ENCODE measurements around the gene TRIM46. TPM values are rescaled to one million over a fixed set of nuclear protein-coding genes. Genes with fewer than 3 reads are reported as not detected.
"Not testable (repeated sequence)": the region's sequence is repeated elsewhere in the genome, so short reads cannot be mapped to it uniquely, and the experiment has no call there.

Gene TRIM46
- polyA plus RNA-seq, 1 experiment, result 2.9 TPM

DNA sequence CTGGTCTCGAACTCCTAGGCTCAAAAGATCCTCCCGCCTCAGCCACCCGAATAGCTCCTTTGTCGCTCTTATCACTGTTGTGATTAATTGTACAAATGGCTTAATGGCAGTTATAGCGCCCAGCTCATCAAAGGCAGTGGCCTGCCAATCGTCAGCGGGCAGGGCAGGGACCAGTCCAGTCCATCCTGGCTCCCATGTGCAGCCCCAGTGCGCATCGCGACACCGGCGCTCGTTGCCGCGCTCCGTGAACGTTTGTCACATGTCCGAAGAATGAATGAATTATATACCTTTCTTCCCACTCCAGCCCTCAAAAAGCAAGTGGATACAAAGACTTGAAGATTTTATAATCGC is 53.2 kb downstream of the TRIM46 start:
- CTCF ChIA-PET, result interaction anchor here (0.5 to 3.4 kb wide), 9 partner anchors 15 to 422 kb away, joined by 3 to 13 read pairs (median 5); partner anchors contain the start of genes KRTCAP2, MTX1 and THBS3
- Histone ChIP-seq H3K27ac (ENCODE audit: low read depth, low read length) (peak overlapping the region; percentile 96), H3K9me3 (ENCODE audit: control insufficient read depth, insufficient read depth, low read length) (no peaks in the 10 kb centered on the region), H3K4me3 (ENCODE audit: low read depth, low read length) (peak overlapping the region; percentile 71), H3K27me3 (ENCODE audit: control insufficient read depth, insufficient read depth, low read length) (no peaks in the 10 kb centered on the region)
- DNase-seq (ENCODE audit: low read depth, low spot score), result no peak
- TF ChIP-seq, protein P1, sequence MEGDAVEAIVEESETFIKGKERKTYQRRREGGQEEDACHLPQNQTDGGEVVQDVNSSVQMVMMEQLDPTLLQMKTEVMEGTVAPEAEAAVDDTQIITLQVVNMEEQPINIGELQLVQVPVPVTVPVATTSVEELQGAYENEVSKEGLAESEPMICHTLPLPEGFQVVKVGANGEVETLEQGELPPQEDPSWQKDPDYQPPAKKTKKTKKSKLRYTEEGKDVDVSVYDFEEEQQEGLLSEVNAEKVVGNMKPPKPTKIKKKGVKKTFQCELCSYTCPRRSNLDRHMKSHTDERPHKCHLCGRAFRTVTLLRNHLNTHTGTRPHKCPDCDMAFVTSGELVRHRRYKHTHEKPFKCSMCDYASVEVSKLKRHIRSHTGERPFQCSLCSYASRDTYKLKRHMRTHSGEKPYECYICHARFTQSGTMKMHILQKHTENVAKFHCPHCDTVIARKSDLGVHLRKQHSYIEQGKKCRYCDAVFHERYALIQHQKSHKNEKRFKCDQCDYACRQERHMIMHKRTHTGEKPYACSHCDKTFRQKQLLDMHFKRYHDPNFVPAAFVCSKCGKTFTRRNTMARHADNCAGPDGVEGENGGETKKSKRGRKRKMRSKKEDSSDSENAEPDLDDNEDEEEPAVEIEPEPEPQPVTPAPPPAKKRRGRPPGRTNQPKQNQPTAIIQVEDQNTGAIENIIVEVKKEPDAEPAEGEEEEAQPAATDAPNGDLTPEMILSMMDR (IDR thresholded peaks at IDR 0.05; ENCODE audit: low read depth, low read length), result no peak
- POLR2A ChIA-PET, result interaction anchor here (1.0 to 1.8 kb wide), 3 partner anchors 17 to 28 kb away, joined by 3 to 9 read pairs (median 4); partner anchors contain the start of genes ENTREP3 and THBS3

DNA sequence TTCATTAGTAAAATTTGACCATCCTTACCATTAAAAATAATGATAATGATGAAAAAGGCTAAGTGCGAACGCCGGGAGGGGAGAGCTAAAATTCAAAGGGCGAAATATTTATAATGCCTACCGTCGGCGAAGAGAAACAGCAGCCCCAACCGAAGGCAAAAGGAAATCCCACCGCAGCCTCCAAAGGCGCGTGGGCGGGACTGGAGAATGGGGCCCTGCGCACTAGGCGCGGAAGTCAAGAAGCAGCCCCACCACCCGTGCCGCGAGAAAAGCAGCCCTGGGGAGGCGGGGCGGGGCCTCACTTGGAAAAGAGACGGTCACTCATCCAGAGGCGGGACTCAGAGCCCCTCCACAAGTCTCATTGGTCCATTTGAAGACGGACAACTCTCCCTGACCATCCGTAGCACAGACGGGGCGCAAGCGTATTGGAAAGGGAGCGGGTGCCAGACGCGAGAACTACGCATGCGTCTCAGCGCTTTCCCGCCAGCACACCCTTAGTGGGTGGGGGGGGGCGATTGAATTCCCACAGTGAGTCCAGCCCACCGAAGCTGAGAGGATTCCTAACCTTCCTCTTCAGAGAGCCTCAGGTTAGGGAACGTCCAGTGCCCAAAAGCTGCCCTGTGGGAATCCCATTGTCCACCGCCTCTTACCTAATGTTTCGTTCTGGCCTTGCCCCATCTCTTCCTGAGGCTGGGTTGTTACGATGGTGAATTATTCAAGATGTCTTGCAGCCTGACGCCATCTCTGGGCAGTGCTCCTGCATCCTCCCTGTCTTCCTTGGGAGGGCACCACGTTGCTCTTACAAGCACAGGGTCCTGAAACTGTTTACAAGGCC is 53.8 kb downstream of the TRIM46 start:
- peak; percentile 98 for DNase-seq (ENCODE audit: low read depth, low spot score)
- H3K27me3 ChIP-seq (ENCODE audit: control insufficient read depth, insufficient read depth, low read length), result no peaks in the 10 kb centered on the region
- ChIA-PET CTCF (interaction anchor here (0.7 to 3.4 kb wide), 11 partner anchors 14 to 55 kb away, joined by 3 to 13 read pairs (median 5); partner anchors contain the start of genes KRTCAP2, MTX1 and THBS3), POLR2A (interaction anchor here (1.0 to 1.8 kb wide), 3 partner anchors 18 to 28 kb away, joined by 3 to 9 read pairs (median 4); partner anchors contain the start of genes ENTREP3 and THBS3)
- H3K4me3 ChIP-seq (ENCODE audit: low read depth, low read length), result peak overlapping the region; percentile 71
- H3K9me3 ChIP-seq (ENCODE audit: control insufficient read depth, insufficient read depth, low read length), result no peaks in the 10 kb centered on the region
- TF ChIP-seq, protein P1 (IDR thresholded peaks at IDR 0.05; ENCODE audit: low read depth, low read length), result no peak; the same call in 1 of the 2 replicates
- peak overlapping the region; percentile 96 for H3K27ac ChIP-seq (ENCODE audit: low read depth, low read length)

DNA sequence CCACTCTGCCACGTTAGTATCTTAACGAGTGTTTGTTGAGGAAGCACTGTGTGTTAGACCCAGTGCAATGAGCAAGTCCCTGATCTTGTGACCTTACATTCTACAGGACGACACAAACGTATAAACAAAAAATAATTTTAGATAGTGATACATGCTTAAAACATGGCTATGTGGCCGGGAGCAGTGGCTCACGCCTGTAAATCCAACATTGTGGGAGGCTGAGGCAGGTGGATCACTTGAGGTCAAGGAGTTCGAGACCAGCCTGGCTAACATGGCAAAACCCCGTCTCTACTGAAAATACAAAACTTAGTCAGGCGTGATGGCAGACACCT is 54.4 kb downstream of the TRIM46 start:
- CTCF ChIA-PET, result interaction anchor here (1.0 to 2.6 kb wide), 4 partner anchors 21 to 56 kb away, joined by 3 to 12 read pairs (median 6); partner anchors contain the start of gene KRTCAP2
- TF ChIP-seq, protein P1 (IDR thresholded peaks at IDR 0.05; ENCODE audit: low read depth, low read length), result no peak
- POLR2A ChIA-PET, result interaction anchor here (1.8 kb wide), 1 partner anchor 21 kb away, joined by 9 read pairs; the partner anchor contains the start of gene THBS3
- Histone ChIP-seq H3K4me3 (ENCODE audit: low read depth, low read length) (peak overlapping the region; percentile 53), H3K9me3 (ENCODE audit: control insufficient read depth, insufficient read depth, low read length) (no peaks in the 10 kb centered on the region), H3K27me3 (ENCODE audit: control insufficient read depth, insufficient read depth, low read length) (no peaks in the 10 kb centered on the region), H3K27ac (ENCODE audit: low read depth, low read length) (peak overlapping the region; percentile 40)
- no peak for DNase-seq (ENCODE audit: low read depth, low spot score)

DNA sequence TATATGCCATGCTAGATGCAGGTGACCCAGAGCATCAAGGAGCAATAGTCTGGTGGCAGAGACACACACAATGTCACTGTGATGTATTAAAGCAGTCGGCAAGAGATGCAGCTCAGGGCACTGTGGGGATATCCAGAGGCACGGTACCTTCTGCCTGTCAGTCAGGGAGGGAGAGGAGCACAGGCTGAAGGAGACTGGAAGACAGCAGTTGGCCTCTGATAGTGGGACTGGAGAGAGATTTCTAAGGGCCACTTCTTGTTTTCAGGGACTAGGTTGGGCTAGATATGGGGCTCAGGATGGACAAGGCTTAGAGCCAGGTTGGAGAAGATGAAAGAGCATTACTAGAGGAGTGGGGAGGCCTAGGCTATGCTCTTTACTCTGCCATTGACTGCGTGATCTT is 57.7 kb downstream of the TRIM46 start:
- CTCF ChIA-PET, result interaction anchor here (1.1 to 1.5 kb wide), 2 partner anchors 12 to 24 kb away, joined by 3 to 4 read pairs; no protein-coding TSS in a partner anchor
- H3K27ac ChIP-seq (ENCODE audit: low read depth, low read length); H3K4me3 ChIP-seq (ENCODE audit: low read depth, low read length); H3K27me3 ChIP-seq (ENCODE audit: control insufficient read depth, insufficient read depth, low read length); H3K9me3 ChIP-seq (ENCODE audit: control insufficient read depth, insufficient read depth, low read length); POLR2A ChIA-PET; DNase-seq (ENCODE audit: low read depth, low spot score): not testable (repeated sequence)

DNA sequence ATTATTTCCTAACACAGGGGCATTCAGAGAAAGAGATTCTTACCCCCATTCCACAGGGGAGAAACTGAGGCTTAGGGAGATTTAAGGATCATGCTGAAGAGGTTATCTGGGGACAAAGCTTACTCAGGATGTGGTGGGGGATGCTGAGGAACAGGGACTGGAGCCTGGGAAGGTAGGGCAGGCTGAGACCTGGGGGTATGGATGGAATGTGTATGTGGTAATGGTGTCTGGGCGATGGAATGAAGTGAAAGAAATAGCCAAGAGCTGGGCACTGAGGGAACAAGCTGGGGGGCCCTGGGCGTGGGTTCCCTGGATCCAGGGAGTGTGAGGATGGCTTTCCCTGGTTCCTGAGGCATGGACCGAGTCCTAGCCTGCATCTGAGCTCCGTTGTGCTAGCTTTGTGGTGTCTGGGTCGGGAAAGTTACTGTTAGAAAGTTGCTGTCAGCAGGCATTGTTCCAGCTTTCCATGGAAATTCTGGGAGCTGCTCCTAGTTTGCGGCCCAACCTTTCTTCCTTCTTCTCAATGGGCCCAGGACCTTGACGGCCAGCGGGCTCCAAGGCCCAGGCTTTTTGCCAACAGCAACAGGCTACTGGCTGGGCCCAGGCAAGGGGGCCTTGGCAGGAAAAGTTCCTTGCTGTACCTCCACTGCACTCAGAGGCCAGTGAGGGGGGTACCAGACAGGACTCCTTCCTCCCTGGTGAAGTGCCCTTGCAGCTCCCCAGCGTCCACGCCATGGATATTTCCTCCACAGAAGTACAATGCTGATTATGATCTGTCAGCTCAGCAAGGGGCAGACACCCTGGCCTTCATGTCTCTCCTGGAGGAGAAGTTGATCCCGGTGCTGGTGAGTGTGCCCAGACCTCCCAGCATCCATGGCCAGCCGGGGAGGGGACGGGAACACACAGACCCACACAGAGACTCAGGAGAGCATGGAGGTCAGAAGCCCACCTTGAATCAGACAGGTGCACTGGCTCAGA is 58.6 kb downstream of the TRIM46 start:
- peak overlapping the region; percentile 3 for H3K27ac ChIP-seq (ENCODE audit: low read depth, low read length)
- H3K27me3 ChIP-seq (ENCODE audit: control insufficient read depth, insufficient read depth, low read length); DNase-seq (ENCODE audit: low read depth, low spot score); H3K9me3 ChIP-seq (ENCODE audit: control insufficient read depth, insufficient read depth, low read length); H3K4me3 ChIP-seq (ENCODE audit: low read depth, low read length); POLR2A ChIA-PET: not testable (repeated sequence)
- CTCF ChIA-PET, result interaction anchor here (1.1 to 1.5 kb wide), 3 partner anchors 11 to 25 kb away, joined by 3 to 6 read pairs (median 4); no protein-coding TSS in a partner anchor

DNA sequence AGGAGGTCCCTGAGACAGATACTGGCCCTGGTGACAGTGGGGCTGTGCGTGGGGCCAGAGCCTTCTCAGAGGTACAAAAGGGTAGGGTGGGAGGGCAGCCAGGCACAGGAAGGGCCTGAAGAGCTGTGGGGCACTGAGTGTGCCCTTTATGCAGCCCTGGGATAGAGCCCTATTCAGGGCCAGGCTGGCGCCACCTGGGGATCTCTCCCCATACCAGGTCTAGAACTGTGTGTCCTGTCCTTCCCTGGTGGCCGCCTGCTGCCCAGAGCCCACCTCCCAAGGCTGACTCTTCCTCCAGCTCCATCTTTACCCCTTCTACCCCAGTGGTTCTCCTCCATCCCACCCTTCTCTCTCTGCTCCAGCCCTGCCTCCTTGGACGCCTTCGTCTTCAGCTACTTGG is 59.9 kb downstream of the TRIM46 start:
- H3K27me3 ChIP-seq (ENCODE audit: control insufficient read depth, insufficient read depth, low read length); POLR2A ChIA-PET; H3K27ac ChIP-seq (ENCODE audit: low read depth, low read length); DNase-seq (ENCODE audit: low read depth, low spot score); H3K4me3 ChIP-seq (ENCODE audit: low read depth, low read length); CTCF ChIA-PET; H3K9me3 ChIP-seq (ENCODE audit: control insufficient read depth, insufficient read depth, low read length): not testable (repeated sequence)
